Esophagus squamous epithelium (tissue), 5 donors: Measurements from ENCODE around the gene IQCK. TPM values are rescaled to one million over a fixed set of nuclear protein-coding genes. Genes with fewer than 3 reads are reported as not detected.

ENCODE experiments used
- DNase-seq: peaks from one replicate; lab custom pipeline; 2025; lab: John Stamatoyannopoulos, UW
- H3K27ac ChIP-seq, 4 donors: fragments of 200-600 bp; sonication (generic); one replicate each; pipeline ENCODE4 v1.5.1; 2016 to 2019; ENCODE audit warnings: mild to moderate bottlenecking in 1 of 4
- H3K27me3 ChIP-seq, 4 donors: fragments of 200-600 bp; sonication (generic); 1 replicate in 3 of 4; 2 replicates in 1 of 4; pipeline versions ENCODE4 v1.5.1 to v1.6.0; 2017 to 2021; ENCODE audit warnings: antibody characterized with exemption in 1 of 4
- H3K36me3 ChIP-seq, 3 donors: fragments of 200-600 bp; sonication (generic); one replicate each; pipeline ENCODE4 v1.5.1; 2016 to 2019
- H3K4me1 ChIP-seq, 3 donors: fragments of 200-600 bp; sonication (generic); one replicate each; pipeline ENCODE4 v1.5.1; 2017 to 2019
- H3K4me3 ChIP-seq, 4 donors: fragments of 200-600 bp; sonication (generic); 1 replicate in 3 of 4; 2 replicates in 1 of 4; pipeline ENCODE4 v1.5.1; 2016 to 2019; ENCODE audit warnings: mild to moderate bottlenecking in 2 of 4, moderate library complexity in 1 of 4
- H3K9me3 ChIP-seq, 3 donors: fragments of 200-600 bp; sonication (generic); one replicate each; pipeline ENCODE4 v1.5.1; 2016 to 2019
- POLR2A ChIP-seq, 4 donors: fragments of 450-650 bp; IDR thresholded peaks; one replicate each; pipeline ENCODE4 v1.6.1; 2017; ENCODE audit warnings: antibody characterized with exemption in 4 of 4, mild to moderate bottlenecking in 4 of 4, moderate library complexity in 3 of 4
- WGBS, 2 donors: methylation state at CpG; one replicate each; pipeline ENCODE4 v1.1.5; 2018; 5-methylcytosine and 5-hydroxymethylcytosine counted together
- intact Hi-C: fragments of 100-400 bp; cut with DNase I; formaldehyde crosslinking; loops from one replicate; pipeline ENCODE4 v1.15.0; 2022
- small RNA-seq, 4 donors: library from RNA; depleted of rRNA; stranded (forward); fragments of <200 nt; gene quantifications; one replicate each; pipeline ENCODE3, GENCODE V24; 2016
- total RNA-seq, 4 donors: library from RNA; depleted of rRNA; stranded (reverse); fragments of >200 nt; gene quantifications; one replicate each; pipeline ENCODE4 v1.1.0, GENCODE V29; 2016
- TF ChIP-seq, protein P1 (sequence below), 6 experiments: fragments of 450-650 bp in 4 of 6; fragments of 200-600 bp in 2 of 6; sonication (generic) in 2 of 6; IDR thresholded peaks; one replicate each; pipeline ENCODE4 v1.5.1; 2016 to 2019; ENCODE audit warnings: antibody characterized with exemption in 6 of 6, mild to moderate bottlenecking in 4 of 6, moderate library complexity in 4 of 6
- donor health status: DM: yes; HTN: yes; CAD: no.

Gene IQCK
- total RNA-seq, 4 donors from 2014 or later, result 2.2 to 9.3 (median 6.1) TPM

DNA sequence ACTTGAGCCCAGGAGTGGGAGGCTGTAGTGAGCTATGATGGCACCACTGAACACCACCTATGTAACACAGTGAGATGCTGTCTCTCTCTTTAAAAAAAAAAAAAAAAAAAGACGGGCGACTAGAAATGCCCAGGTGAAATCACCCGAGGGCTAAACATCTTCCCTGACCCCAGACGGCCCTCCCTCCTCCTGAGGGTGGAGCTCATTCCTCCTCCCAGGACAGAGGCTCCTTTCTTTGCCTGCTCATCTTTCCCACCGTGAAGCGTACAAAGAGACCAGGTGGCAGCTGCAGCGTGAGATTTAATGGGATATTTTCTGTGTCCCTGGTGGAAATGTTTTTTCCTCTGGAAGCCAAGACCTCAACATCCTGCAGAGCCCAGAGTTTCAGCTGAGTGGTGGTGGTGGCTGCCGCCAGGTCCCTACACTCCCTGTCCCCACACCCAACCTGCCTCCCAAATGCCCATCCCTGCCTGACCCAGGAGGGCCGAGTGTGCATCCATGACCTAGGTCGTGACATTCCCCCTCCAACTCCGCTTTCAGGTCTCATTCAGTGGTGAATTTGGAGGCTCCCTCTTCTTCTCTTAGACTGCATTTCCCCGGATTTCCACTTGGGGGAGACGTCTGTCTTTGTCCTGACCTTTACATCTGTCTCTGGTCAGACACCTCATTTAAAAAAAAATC lies 181.0 kb downstream of the IQCK start:
- Histone ChIP-seq H3K27me3 (peaks cover 0 to 15% (median 0%) of the 10 kb centered on the region in 4 donors), H3K9me3 (no peaks in the 10 kb centered on the region), H3K4me1 (no peaks in the 10 kb centered on the region), H3K4me3 (no peak overlapping the region), H3K27ac (no peak overlapping the region), H3K36me3 (no peaks in the 10 kb centered on the region)
- TF ChIP-seq POLR2A (IDR thresholded peaks at IDR 0.05), result no peak
- TF ChIP-seq, protein P1, sequence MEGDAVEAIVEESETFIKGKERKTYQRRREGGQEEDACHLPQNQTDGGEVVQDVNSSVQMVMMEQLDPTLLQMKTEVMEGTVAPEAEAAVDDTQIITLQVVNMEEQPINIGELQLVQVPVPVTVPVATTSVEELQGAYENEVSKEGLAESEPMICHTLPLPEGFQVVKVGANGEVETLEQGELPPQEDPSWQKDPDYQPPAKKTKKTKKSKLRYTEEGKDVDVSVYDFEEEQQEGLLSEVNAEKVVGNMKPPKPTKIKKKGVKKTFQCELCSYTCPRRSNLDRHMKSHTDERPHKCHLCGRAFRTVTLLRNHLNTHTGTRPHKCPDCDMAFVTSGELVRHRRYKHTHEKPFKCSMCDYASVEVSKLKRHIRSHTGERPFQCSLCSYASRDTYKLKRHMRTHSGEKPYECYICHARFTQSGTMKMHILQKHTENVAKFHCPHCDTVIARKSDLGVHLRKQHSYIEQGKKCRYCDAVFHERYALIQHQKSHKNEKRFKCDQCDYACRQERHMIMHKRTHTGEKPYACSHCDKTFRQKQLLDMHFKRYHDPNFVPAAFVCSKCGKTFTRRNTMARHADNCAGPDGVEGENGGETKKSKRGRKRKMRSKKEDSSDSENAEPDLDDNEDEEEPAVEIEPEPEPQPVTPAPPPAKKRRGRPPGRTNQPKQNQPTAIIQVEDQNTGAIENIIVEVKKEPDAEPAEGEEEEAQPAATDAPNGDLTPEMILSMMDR (IDR thresholded peaks at IDR 0.05), result peak; percentile 31 to 71 (median 60)
- intact Hi-C loops, result loop anchor here (5.0 kb wide), 1 partner anchor 488 kb away; no protein-coding TSS in a partner anchor
- WGBS, 2 donors, result 12 to 13% methylated on average over 12 to 13 of the region's 13 CpGs
- DNase-seq, result no peak

- Histone ChIP-seq H3K27ac (no peak overlapping the region), H3K4me3 (no peak overlapping the region), H3K4me1 (no peaks in the 10 kb centered on the region), H3K9me3 (no peaks in the 10 kb centered on the region), H3K27me3 (peaks cover 0 to 15% (median 0%) of the 10 kb centered on the region in 4 donors), H3K36me3 (no peaks in the 10 kb centered on the region)
- TF ChIP-seq, protein P1 (IDR thresholded peaks at IDR 0.05), result no peak
- no peak for TF ChIP-seq POLR2A (IDR thresholded peaks at IDR 0.05)
- no peak for DNase-seq
- intact Hi-C loops, result loop anchor here (5.0 kb wide), 1 partner anchor 488 kb away; no protein-coding TSS in a partner anchor
- WGBS, 2 donors, result 45 to 61% methylated on average over 4 to 5 of the region's 5 CpGs
Measured at GRCh38 chr16:19899605-19899955, 181.5 kb downstream of the IQCK start.

GRCh38 chr16:19901164-19901563 lies 183.1 kb downstream of the IQCK start:
- no peaks in the 10 kb centered on the region for H3K36me3 ChIP-seq
- intact Hi-C loops, result no loop called here
- WGBS, 2 donors, result 68 to 78% methylated on average over 7 of the region's 7 CpGs
- no peak overlapping the region for H3K27ac ChIP-seq
- no peaks in the 10 kb centered on the region for H3K9me3 ChIP-seq
- H3K4me1 ChIP-seq, result no peaks in the 10 kb centered on the region
- H3K27me3 ChIP-seq, result peaks cover 0 to 15% (median 0%) of the 10 kb centered on the region in 4 donors
- no peak for TF ChIP-seq POLR2A (IDR thresholded peaks at IDR 0.05)
- TF ChIP-seq, protein P1 (IDR thresholded peaks at IDR 0.05), result no peak
- DNase-seq, result no peak
- H3K4me3 ChIP-seq, result no peak overlapping the region

DNA sequence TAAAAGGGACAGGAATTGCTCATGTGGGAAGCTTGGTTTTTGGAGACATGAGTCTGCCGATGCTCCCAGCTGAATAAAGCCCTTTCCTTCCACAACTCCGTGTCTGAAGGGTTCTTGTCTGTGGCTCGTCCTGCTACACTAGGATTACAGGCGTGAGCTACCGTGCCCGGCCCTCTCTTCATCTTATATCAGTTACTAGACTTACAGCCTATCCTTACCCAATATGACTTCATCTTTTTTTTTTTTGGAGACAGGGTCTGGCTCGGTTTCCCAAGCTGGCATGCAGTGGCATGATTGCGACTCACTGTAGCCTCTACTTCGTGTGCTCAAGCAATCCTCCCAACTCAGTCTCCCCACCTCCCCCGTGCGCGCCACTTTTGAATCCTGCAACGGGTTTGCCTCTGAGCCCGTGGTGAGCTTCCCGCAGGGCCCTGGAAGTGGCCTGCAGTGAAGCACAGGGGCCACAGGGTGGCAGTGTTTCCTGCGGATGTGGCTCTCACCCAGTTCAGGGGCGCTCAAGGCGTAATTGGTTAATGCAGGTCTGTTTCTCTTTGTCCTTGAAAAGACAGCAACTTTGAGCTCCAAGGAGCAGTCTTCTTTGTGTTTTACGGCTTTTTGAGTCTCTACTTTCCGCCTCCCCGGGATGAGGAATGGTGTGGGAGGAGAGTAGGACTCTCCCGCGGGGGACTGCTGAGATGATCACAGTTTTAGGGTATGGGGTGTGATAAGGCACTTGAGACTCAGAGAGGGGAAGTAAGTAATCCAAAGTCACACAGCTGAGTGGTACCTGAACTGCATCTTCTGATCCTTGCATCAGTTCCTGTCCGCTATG lies 189.3 kb downstream of the IQCK start:
- 22% methylated on average over 19 to 20 of the region's 24 CpGs for WGBS, 2 donors

More for the DNA sequence above, 189.3 kb downstream of the IQCK start:
- DNase-seq, result no peak
- Histone ChIP-seq H3K4me1 (peaks cover 0 to 7% (median 3%) of the 10 kb centered on the region in 3 donors), H3K27ac (no peak overlapping the region), H3K27me3 (peaks cover 0 to 25% (median 0%) of the 10 kb centered on the region in 4 donors), H3K9me3 (no peaks in the 10 kb centered on the region), H3K4me3 (peak overlapping the region in 1 of 4 donors; percentile 32), H3K36me3 (no peaks in the 10 kb centered on the region)
- TF ChIP-seq, protein P1 (IDR thresholded peaks at IDR 0.05), result peak; percentile 85 to 96 (median 89)
- no peak for TF ChIP-seq POLR2A (IDR thresholded peaks at IDR 0.05)
- intact Hi-C loops, result loop anchor here (5.0 kb wide), 1 partner anchor 395 kb away; no protein-coding TSS in a partner anchor

Small RNA genes within 50 kb of the gene (small RNA-seq; reads per million reads assigned to genes)
- 0 reads per million in 4 donors for gene LARP7P2

Other genes starting within 250 kb of the IQCK start
- gene GDE1, start 196.2 kb upstream of the IQCK start, total RNA-seq, result 10 to 100 TPM; 36.3 to 66.4 (median 41.2) TPM
- 10 to 100 TPM in 1 of 4 donors, 1 to 10 TPM in 3; 6.4 to 13.7 (median 7.4) TPM for gene CCP110, start 194.3 kb upstream of the IQCK start, total RNA-seq
- gene VPS35L, start 162.6 kb upstream of the IQCK start, total RNA-seq, result 10 to 100 TPM; 20.8 to 32.9 (median 23.9) TPM
- 10 to 100 TPM in 2 of 4 donors, 1 to 10 TPM in 2; 9.0 to 14.3 (median 11.7) TPM for gene KNOP1, start within 50 bp of the IQCK start, total RNA-seq
- 10 to 100 TPM in 2 of 4 donors, 1 to 10 TPM in 2; 1.9 to 26.1 (median 8.4) TPM for gene GPRC5B, start 166.6 kb downstream of the IQCK start, total RNA-seq